ENCODE measurements around the gene INSR. TPM values are rescaled to one million over a fixed set of nuclear protein-coding genes. Genes with fewer than 3 reads are reported as not detected.

INSR gene
- total RNA-seq, 4 donors from 2014 or later = 46.0 to 97.6 (median 68.3) TPM

- peak overlapping the region; percentile 57 to 96 for H3K27ac ChIP-seq
- intact Hi-C loops (cut with DNase I; ENCODE audit: low total_unique reads) = no loop called here
- no peaks in the 10 kb centered on the region for H3K4me1 ChIP-seq
- no peak overlapping the region for H3K4me3 ChIP-seq
- no peaks in the 10 kb centered on the region for H3K9me3 ChIP-seq
- DNase-seq = no peak
- H3K36me3 ChIP-seq = no peaks in the 10 kb centered on the region
- no peak for TF ChIP-seq POLR2A (IDR thresholded peaks at IDR 0.05)
- TF ChIP-seq, protein P1, sequence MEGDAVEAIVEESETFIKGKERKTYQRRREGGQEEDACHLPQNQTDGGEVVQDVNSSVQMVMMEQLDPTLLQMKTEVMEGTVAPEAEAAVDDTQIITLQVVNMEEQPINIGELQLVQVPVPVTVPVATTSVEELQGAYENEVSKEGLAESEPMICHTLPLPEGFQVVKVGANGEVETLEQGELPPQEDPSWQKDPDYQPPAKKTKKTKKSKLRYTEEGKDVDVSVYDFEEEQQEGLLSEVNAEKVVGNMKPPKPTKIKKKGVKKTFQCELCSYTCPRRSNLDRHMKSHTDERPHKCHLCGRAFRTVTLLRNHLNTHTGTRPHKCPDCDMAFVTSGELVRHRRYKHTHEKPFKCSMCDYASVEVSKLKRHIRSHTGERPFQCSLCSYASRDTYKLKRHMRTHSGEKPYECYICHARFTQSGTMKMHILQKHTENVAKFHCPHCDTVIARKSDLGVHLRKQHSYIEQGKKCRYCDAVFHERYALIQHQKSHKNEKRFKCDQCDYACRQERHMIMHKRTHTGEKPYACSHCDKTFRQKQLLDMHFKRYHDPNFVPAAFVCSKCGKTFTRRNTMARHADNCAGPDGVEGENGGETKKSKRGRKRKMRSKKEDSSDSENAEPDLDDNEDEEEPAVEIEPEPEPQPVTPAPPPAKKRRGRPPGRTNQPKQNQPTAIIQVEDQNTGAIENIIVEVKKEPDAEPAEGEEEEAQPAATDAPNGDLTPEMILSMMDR (IDR thresholded peaks at IDR 0.05) = no peak
- H3K27me3 ChIP-seq = no peaks in the 10 kb centered on the region
These were observed 47.6 kb downstream of the INSR start for GRCh38 chr19:7246601-7247000.

DNA sequence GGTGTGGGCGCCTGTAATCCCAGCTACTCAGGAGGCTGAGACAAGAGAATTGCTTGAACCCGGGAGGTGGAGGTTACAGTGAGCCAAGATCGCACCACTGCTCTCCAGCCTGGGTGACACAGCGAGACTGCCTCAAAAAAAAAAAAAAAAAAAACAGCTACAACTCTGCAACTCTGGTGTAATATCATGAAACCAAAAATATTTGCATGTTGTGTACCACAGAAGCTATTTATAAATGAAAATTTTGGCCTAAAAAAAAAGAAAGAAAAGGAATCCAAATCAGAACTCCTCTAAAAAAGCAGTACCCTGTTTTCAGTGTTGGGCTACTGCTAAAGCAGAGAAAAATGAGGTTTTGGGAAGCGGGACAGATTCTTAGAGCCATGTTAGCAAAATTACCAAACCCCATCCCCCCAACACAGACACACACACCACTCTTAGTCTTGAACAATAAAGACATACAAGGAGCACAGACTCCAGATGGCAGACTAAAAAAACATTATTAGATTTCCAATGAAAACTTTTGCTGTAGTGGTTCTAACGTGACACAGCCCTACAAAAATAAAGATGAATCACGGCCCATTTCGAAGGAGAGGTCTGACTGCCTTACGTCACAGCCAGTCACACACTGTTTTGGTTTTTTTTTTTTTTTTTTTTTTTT, 51.5 kb downstream of the INSR start:
- Histone ChIP-seq H3K27me3 (no peaks in the 10 kb centered on the region), H3K9me3 (no peaks in the 10 kb centered on the region), H3K4me1 (no peaks in the 10 kb centered on the region), H3K27ac (peak overlapping the region; percentile 82 to 96), H3K36me3 (no peaks in the 10 kb centered on the region), H3K4me3 (no peak overlapping the region)
- peak in 1 of 2 donors; percentile 79 for DNase-seq
- intact Hi-C loops (cut with DNase I; ENCODE audit: low total_unique reads) = no loop called here
- TF ChIP-seq POLR2A (IDR thresholded peaks at IDR 0.05) = peak; percentile 28 to 31
- TF ChIP-seq, protein P1 (IDR thresholded peaks at IDR 0.05) = peak in 1 of 4 experiments; percentile 31

- peak overlapping the region; percentile 21 to 42 for H3K27ac ChIP-seq
- H3K36me3 ChIP-seq = no peaks in the 10 kb centered on the region
- DNase-seq = no peak
- no peaks in the 10 kb centered on the region for H3K9me3 ChIP-seq
- H3K4me1 ChIP-seq = no peaks in the 10 kb centered on the region
- intact Hi-C loops (cut with DNase I; ENCODE audit: low total_unique reads) = no loop called here
- TF ChIP-seq, protein P1 (IDR thresholded peaks at IDR 0.05) = no peak
- H3K27me3 ChIP-seq = no peaks in the 10 kb centered on the region
- no peak overlapping the region for H3K4me3 ChIP-seq
These were observed 56.2 kb downstream of the INSR start for GRCh38 chr19:7238051-7238450.

DNA sequence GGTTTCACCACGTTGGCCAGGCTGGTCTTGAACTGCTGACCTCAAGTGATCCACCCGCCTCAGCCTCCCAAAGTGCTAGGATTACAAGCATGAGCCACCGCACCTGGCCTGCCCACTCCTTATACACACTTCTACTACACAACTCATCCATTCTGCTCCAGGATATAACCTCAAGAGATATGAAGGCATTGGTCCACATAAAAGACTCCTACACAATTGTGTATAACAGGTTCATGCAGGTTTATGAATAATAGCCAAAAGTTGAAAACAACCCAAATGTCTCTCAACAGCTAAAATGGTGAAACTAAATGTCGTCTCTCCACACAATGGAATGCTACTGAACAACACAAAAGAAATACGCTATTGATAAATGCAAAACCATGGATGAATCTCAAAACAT, 58.1 kb downstream of the INSR start:
- no peaks in the 10 kb centered on the region for H3K27me3 ChIP-seq
- TF ChIP-seq, protein P1 (IDR thresholded peaks at IDR 0.05) = no peak
- no peak for TF ChIP-seq POLR2A (IDR thresholded peaks at IDR 0.05)
- intact Hi-C loops (cut with DNase I; ENCODE audit: low total_unique reads) = no loop called here
- H3K4me1 ChIP-seq = peaks cover 0 to under 1% of the 10 kb centered on the region in 2 donors
- no peak for DNase-seq
- no peaks in the 10 kb centered on the region for H3K36me3 ChIP-seq
- H3K27ac ChIP-seq = no peak overlapping the region
- no peaks in the 10 kb centered on the region for H3K9me3 ChIP-seq
- H3K4me3 ChIP-seq = no peak overlapping the region

DNA sequence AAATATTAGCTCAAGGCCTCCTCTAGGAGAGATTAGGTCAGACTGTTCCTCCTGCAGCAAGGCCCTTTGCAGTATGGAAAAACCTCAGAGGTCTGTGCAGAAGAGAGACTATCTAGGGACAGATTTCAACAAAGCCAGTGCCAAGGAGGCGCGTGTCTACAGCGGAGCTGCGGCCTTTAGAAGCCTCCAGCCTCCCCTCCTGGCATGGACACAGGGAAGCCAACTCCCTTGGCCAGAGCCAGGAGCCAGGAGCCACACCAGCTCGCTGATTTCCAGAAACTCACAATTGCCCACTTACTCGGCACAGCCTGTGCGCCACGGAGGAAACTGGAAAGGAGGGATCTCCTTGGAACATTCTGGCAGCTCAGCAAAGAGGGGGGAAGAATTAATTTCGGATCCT, 63.4 kb downstream of the INSR start:
- intact Hi-C loops (cut with DNase I; ENCODE audit: low total_unique reads) = no loop called here
- Histone ChIP-seq H3K9me3 (no peaks in the 10 kb centered on the region), H3K36me3 (no peaks in the 10 kb centered on the region), H3K4me1 (peaks cover 0 to 3% of the 10 kb centered on the region in 2 donors), H3K27me3 (no peaks in the 10 kb centered on the region), H3K27ac (peak overlapping the region; percentile 34 to 71), H3K4me3 (no peak overlapping the region)
- DNase-seq = peak; percentile 46
- no peak for TF ChIP-seq POLR2A (IDR thresholded peaks at IDR 0.05)
- TF ChIP-seq, protein P1 (IDR thresholded peaks at IDR 0.05) = no peak
